ENCODE data around the gene CACNA1C. TPM values are rescaled to one million over a fixed set of nuclear protein-coding genes. Genes with fewer than 3 reads are reported as not detected.
A peak's percentile ranks its signal among the peaks of the same experiment; 100 is the strongest.

Gene CACNA1C
- 1 to 10 TPM in 1 of 2 donors, under 1 TPM in 1; 0.86 to 6.3 TPM for total RNA-seq
- polyA plus RNA-seq (2013, experiment 1 of 2): 1.3 TPM
- 2.6 TPM for polyA plus RNA-seq (2013, experiment 2 of 2)
- long read RNA-seq, experiment 1: 0 reads
- long read RNA-seq, experiment 2, partial matches to known transcripts: 0 of 1 reads
- long read RNA-seq, experiment 2, other reads (novel, unspliced or antisense): 1 of 1 reads
- long read RNA-seq, experiment 3, partial matches to known transcripts: 0 of 10 reads
- long read RNA-seq, experiment 3, other reads (novel, unspliced or antisense): 10 of 10 reads
- long read RNA-seq, experiment 4: 0 reads

GRCh38 chr12:2052826-2053678 lies at the start of gene CACNA1C:
CACNA1C (plus strand) TSS chr12:2052987; CDS start chr12:2053563, 576 bp downstream.
- 0 to 2% methylated on average over 21 to 90 of the region's 90 CpGs for WGBS, 2 experiments (ENCODE audit: insufficient coverage in 1 of 2, insufficient read length in 1 of 2)
- no peak within 1 kb of the TSS for H3K27ac ChIP-seq (ENCODE audit: low read depth, low read length)
- peak within 1 kb of the TSS; percentile 55 for H3K27ac Mint-ChIP-seq

GRCh38 chr12:2003676-2004112 lies 49.1 kb upstream of the CACNA1C start:
- Histone ChIP-seq H3K9ac (ENCODE audit: extremely low read depth, low read length, poor library complexity, severe bottlenecking) (peak overlapping the region; percentile 89), H3K27ac (ENCODE audit: low read depth, low read length) (peak overlapping the region; percentile 78), H3K4me3 (ENCODE audit: low read length) (peak overlapping the region; percentile 98), H3K4me1 (ENCODE audit: control insufficient read depth, insufficient read depth, low read length) (peaks cover 2% of the 10 kb centered on the region), H3K9me3 (ENCODE audit: control insufficient read depth, low read length) (no peaks in the 10 kb centered on the region), H3K27me3 (ENCODE audit: control insufficient read depth, insufficient read depth, low read length, poor library complexity, severe bottlenecking) (no peaks in the 10 kb centered on the region), H3K36me3 (ENCODE audit: control insufficient read depth, insufficient read depth, low read length) (no peaks in the 10 kb centered on the region)
- H3K27ac Mint-ChIP-seq: peak overlapping the region; percentile 99
- WGBS, 2 experiments (ENCODE audit: insufficient coverage in 1 of 2, insufficient read length in 1 of 2): 0 to 1% methylated on average over 12 to 13 of the region's 13 CpGs
- peak overlapping the region; percentile 95 for H3K4me3 Mint-ChIP-seq
- no peaks in the 10 kb centered on the region for H3K36me3 Mint-ChIP-seq (ENCODE audit: low read depth)
- no peaks in the 10 kb centered on the region for H3K27me3 Mint-ChIP-seq (ENCODE audit: insufficient read depth)
- DNase-seq: no peak
- no peaks in the 10 kb centered on the region for H3K9me3 Mint-ChIP-seq
- no peak for TF ChIP-seq CTCF (conservative IDR thresholded peaks at IDR 0.05)
- peaks cover 29% of the 10 kb centered on the region for H3K4me1 Mint-ChIP-seq

More at GRCh38 chr12:2052826-2053678, at the start of gene CACNA1C:
- Mint-ChIP-seq H3K36me3 (ENCODE audit: low read depth) (no peaks in the 10 kb centered on the region), H3K4me1 (peaks cover 20% of the 10 kb centered on the region), H3K9me3 (no peaks in the 10 kb centered on the region), H3K27me3 (ENCODE audit: insufficient read depth) (peaks cover 73% of the 10 kb centered on the region), H3K4me3 (peak within 1 kb of the TSS; percentile 68)
- Histone ChIP-seq H3K9ac (ENCODE audit: extremely low read depth, low read length, poor library complexity, severe bottlenecking) (no peak within 1 kb of the TSS), H3K4me3 (ENCODE audit: low read length) (peak within 1 kb of the TSS; percentile 87), H3K36me3 (ENCODE audit: control insufficient read depth, insufficient read depth, low read length) (no peaks in the 10 kb centered on the region), H3K27me3 (ENCODE audit: control insufficient read depth, insufficient read depth, low read length, poor library complexity, severe bottlenecking) (peaks cover 74% of the 10 kb centered on the region), H3K9me3 (ENCODE audit: control insufficient read depth, low read length) (no peaks in the 10 kb centered on the region), H3K4me1 (ENCODE audit: control insufficient read depth, insufficient read depth, low read length) (no peaks in the 10 kb centered on the region)
- peak; percentile 67 for TF ChIP-seq CTCF (conservative IDR thresholded peaks at IDR 0.05)
- peak; percentile 91 for DNase-seq

- H3K4me3 ChIP-seq (ENCODE audit: low read length): peak within 1 kb of the TSS; percentile 98
- no peaks in the 10 kb centered on the region for H3K27me3 Mint-ChIP-seq (ENCODE audit: insufficient read depth)
- H3K27me3 ChIP-seq (ENCODE audit: control insufficient read depth, insufficient read depth, low read length, poor library complexity, severe bottlenecking): no peaks in the 10 kb centered on the region
- peak within 1 kb of the TSS; percentile 79 for H3K27ac ChIP-seq (ENCODE audit: low read depth, low read length)
- no peaks in the 10 kb centered on the region for H3K36me3 Mint-ChIP-seq (ENCODE audit: low read depth)
- no peaks in the 10 kb centered on the region for H3K36me3 ChIP-seq (ENCODE audit: control insufficient read depth, insufficient read depth, low read length)
- peaks cover 2% of the 10 kb centered on the region for H3K4me1 ChIP-seq (ENCODE audit: control insufficient read depth, insufficient read depth, low read length)
- H3K4me3 Mint-ChIP-seq: peak within 1 kb of the TSS; percentile 95
- H3K9me3 Mint-ChIP-seq: no peaks in the 10 kb centered on the region
- H3K9me3 ChIP-seq (ENCODE audit: control insufficient read depth, low read length): no peaks in the 10 kb centered on the region
- WGBS, 2 experiments (ENCODE audit: insufficient coverage in 1 of 2, insufficient read length in 1 of 2): 3 to 6% methylated on average over 30 to 55 of the region's 55 CpGs
- H3K4me1 Mint-ChIP-seq: peaks cover 30% of the 10 kb centered on the region
- DNase-seq: peak; percentile 100
- H3K9ac ChIP-seq (ENCODE audit: extremely low read depth, low read length, poor library complexity, severe bottlenecking): peak within 1 kb of the TSS; percentile 89
- peak; percentile 63 for TF ChIP-seq CTCF (conservative IDR thresholded peaks at IDR 0.05)
- peak within 1 kb of the TSS; percentile 99 for H3K27ac Mint-ChIP-seq
These were observed 48.5 kb upstream of the CACNA1C start, which contains the start of gene DCP1B for GRCh38 chr12:2004113-2004929. DCP1B (minus strand) TSS chr12:2004457; CDS start chr12:2004431, 26 bp downstream.

Data from endodermal cell (in vitro differentiated cells).